ENCODE measurements around the gene ACO1. TPM values are rescaled to one million over a fixed set of nuclear protein-coding genes. Genes with fewer than 3 reads are reported as not detected.

Gene ACO1
- 34.4 and 48.0 TPM in 2 replicates for total RNA-seq

DNA sequence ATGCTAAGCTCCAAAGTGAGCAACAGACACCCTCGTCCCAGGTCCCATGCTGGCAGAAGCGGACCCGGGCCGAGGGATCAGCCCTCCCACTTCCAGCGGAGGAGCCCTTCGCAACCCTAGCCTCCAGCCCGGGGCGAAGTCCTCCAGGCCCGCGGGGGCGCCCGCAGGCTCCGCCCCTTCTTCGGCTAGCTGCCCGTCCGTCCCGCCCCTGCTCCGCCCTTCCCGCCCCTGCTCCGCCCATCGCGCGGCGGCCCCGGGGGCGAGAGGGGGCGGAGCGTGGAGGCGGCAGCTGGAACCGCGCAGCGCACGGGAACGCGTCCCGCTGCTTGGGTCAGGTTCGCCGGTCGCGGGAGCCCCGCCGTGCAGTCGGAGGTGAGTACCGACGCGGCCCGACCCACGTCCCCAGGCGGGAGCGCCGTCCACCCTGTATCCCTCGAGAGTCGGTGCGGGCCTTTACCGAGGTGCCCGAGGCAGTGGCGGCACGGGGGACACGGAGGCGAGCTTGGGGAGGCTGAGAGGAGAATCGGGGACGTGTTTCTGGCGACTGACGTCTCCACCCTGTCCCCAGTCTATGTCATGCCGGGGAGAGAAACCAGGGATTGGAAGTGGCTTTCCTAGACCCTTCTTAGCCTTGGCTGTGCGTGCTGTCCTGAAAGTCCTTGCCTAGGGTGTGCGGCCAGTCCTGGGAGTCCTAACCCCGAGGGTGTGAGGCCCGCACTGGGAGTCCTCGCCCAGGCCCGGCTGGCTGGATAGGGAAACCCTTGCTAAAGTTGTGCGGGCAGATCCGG lies at the start of gene ACO1:
Gene ACO1 (plus strand): TSS at position 280 of the 788 bp plus-strand sequence. CDS start 20,864 bp downstream, outside the sequence.

Other genes with a start within 250 kb of the ACO1 start
- 20.1 and 128 TPM in 2 replicates for gene RIGI, start 141.6 kb downstream of the ACO1 start, total RNA-seq
- gene SMIM27, start 167.7 kb downstream of the ACO1 start, total RNA-seq = 1.4 and 3.2 TPM in 2 replicates
- gene TOPORS, start 167.9 kb downstream of the ACO1 start, total RNA-seq = 35.1 and 43.2 TPM in 2 replicates
- gene NDUFB6, start 188.5 kb downstream of the ACO1 start, total RNA-seq = 53.5 and 54.2 TPM in 2 replicates